22Rv1 (cell line): Measurements from ENCODE around the gene NAV2.

ENCODE experiments used
- H3K27ac ChIP-seq: fragments of 450-650 bp; 2 replicates; pipeline ENCODE4 v1.5.1; 2017
- ZFX ChIP-seq: fragments of 450-650 bp; IDR thresholded peaks from 2 replicates; pipeline ENCODE4 v1.6.1; 2017; ENCODE audit warnings: antibody characterized with exemption, borderline replicate concordance
- TF ChIP-seq, protein P1 (sequence below): fragments of 450-650 bp; IDR thresholded peaks from 2 replicates; pipeline ENCODE4 v1.5.1; 2017; ENCODE audit warnings: mild to moderate bottlenecking

The NAV2 gene

DNA sequence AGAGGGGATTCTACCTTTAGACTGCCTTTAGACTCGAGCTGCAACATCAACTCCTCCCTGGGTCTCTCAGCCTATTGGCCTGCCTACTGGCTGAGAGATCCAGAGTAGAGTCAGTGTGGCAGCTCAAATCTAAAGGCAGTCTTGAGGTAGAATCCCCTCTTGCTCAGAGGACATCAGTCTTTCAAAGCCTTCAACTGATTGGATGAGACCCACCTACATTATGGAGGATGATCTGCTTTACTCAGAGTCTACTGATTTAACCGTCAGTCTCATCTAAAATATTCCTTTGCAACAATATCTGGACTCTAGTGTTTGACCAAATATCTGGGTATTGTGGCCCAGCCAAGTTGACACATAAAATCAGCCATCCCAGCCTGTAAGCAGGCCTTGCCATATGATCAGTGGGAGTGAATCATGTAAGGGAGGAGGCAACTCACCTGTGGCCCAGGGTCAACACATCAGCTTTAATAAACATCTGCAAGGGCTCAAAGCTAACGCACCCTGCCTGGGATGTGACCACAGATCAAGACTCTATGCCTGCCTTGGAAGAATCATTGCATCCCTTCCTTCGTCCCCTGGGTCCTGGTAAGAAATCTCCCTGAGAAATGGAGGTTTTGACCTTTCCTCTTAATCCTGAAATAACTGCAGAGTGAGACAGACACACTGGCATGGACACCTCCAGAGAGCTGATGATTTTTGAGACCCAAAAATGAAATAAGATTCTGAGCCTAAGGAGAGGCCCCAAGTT is 249.6 kb downstream of the NAV2 start:
- no peak overlapping the region for H3K27ac ChIP-seq
- no peak for TF ChIP-seq ZFX
- TF ChIP-seq, protein P1, sequence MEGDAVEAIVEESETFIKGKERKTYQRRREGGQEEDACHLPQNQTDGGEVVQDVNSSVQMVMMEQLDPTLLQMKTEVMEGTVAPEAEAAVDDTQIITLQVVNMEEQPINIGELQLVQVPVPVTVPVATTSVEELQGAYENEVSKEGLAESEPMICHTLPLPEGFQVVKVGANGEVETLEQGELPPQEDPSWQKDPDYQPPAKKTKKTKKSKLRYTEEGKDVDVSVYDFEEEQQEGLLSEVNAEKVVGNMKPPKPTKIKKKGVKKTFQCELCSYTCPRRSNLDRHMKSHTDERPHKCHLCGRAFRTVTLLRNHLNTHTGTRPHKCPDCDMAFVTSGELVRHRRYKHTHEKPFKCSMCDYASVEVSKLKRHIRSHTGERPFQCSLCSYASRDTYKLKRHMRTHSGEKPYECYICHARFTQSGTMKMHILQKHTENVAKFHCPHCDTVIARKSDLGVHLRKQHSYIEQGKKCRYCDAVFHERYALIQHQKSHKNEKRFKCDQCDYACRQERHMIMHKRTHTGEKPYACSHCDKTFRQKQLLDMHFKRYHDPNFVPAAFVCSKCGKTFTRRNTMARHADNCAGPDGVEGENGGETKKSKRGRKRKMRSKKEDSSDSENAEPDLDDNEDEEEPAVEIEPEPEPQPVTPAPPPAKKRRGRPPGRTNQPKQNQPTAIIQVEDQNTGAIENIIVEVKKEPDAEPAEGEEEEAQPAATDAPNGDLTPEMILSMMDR, result no peak

DNA sequence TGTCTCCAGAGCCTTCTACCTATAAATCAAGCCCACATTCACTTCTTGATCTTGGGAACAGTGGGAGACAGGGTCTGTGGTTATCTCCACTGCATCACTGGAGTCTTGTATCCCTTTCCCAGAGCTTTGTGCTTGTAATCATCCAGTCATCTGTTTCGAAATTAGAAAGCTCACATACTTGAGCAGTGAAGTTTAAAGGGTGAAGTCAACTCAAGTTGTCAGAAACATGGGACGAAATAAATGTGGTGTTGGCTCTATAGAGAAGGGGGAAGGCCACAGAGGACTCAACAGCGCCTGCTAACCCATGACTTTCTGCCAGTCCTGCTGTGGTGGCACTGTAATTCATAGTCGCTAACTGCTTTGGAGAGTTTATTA is 250.2 kb downstream of the NAV2 start:
- no peak for TF ChIP-seq ZFX
- TF ChIP-seq, protein P1, result no peak
- H3K27ac ChIP-seq, result no peak overlapping the region

DNA sequence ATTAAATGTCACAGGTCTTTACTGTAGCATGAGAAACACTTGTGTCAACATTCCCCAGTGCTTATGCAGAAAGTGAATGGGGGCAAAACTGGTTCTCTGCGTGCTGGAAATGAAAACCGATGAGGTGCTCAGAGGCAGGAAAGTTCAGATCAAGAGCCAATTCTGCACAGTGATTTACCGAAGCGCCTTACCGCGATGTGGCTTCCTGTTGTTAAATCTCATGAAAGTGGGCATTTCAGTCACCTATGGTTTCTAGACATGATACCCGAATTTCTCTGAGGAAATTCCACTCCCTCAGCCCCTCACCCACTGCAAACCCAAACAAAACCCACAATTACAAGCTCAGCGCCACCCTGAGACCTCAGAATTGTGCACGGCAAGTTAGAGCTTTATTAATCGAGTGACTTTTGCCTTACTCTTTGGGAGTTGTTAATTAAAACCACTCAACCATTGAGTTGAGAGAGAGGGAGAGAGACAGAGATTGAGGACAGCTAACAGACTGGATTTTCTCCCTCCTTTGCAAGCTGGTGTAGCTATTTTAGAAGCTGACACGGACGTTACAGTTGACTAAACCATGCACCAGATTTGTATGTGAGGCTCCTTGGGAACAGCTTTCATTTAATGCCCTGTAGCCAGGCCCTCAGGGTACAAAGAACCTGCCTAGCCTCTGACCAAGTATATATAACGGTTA is 251.2 kb downstream of the NAV2 start:
- no peak overlapping the region for H3K27ac ChIP-seq
- TF ChIP-seq, protein P1, result no peak
- no peak for TF ChIP-seq ZFX

DNA sequence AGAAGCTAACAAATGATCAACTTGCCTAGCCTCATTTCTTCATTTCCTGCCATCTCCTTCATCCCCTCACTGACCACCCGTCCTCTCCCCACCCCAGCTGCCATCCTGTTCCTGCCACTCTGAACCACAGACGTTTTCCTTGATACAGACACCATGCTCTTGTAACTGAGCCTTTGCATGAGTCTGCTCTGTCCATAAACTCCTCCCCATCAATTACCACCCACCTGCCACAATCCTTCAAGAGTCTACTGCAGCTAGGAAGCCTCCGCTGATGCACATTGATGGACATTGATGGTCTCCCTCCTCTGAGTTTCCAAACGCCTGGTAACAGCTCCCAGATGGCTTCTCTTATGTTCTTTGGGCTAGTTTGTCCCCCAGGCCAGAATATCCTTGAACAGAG is 253.8 kb downstream of the NAV2 start:
- no peak overlapping the region for H3K27ac ChIP-seq
- TF ChIP-seq ZFX, result no peak
- TF ChIP-seq, protein P1, result no peak

DNA sequence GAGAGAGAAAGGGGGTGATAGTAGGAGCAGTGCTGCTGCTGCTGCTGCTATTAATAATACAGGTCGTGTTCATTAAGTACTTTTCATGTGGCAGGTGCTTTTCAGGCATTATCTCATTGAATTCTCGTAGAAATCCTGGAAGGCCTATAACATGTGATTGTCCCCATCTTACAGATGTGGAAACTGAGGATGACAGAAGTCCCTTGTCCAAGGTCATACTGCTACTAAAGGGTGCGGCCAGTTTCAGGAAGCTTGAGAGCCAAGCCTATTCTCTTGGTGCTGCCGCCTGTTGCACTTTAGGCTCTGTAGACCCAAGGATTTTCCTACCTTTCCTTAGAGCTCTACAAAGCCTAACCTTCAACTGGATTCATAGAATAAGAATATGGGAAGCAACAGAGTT is 254.3 kb downstream of the NAV2 start:
- TF ChIP-seq, protein P1, result no peak
- TF ChIP-seq ZFX, result no peak
- H3K27ac ChIP-seq, result no peak overlapping the region

DNA sequence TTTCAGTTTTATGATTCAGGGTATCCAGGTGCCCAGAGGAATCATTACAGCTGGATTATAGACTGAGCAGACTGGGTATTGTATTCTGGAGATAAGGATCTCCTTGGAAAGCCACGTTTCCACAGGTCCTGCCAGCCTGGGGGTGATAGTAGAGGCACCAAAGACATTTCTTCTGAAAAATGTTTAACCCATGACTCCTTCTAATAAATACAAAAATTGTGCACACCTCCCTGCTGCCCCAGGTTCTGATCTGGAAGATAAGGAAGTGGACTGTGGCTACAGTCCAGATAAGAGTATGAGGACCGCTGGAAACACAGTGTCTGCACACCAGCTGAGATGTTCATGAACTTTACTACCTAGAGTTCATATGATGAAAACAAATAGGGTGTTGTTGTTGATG is 255.2 kb downstream of the NAV2 start:
- no peak overlapping the region for H3K27ac ChIP-seq
- TF ChIP-seq ZFX, result no peak
- TF ChIP-seq, protein P1, result no peak

DNA sequence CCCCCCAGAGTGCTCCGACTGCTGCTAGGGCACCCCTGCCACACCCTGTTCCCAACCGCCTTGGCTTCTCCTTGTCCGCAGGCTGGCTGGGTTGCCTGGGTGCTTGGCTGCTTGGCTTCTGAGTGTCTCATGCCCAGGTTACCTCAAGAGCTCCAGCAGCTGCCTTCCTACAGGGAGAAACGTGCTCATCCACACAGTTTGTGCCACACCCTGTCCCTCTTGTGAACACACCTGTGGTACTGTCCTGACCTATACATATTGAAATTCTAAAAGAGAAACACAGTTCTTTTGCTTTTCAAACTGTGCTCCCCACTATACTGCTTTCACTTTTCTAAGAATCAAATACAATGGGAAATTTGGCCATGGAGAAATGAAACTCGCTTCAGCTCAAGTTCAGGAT is 256.2 kb downstream of the NAV2 start:
- TF ChIP-seq, protein P1, result no peak
- TF ChIP-seq ZFX, result no peak
- no peak overlapping the region for H3K27ac ChIP-seq
